HG03432 (cell line): ENCODE results near the gene ISX.
A peak's percentile ranks its signal among the peaks of the same experiment; 100 is the strongest.
"Not testable (repeated sequence)": the region's sequence is repeated elsewhere in the genome, so short reads cannot be mapped to it uniquely, and the experiment has no call there.

ENCODE experiments used
- ATAC-seq: cut with Tn5 transposase; IDR thresholded peaks from one replicate; pipeline ENCODE4 v1.9.1; 2021; ENCODE audit warnings: mild to moderate bottlenecking, moderate library complexity; ENCODE audit not compliant: unreplicated experiment

ISX gene

GRCh38 chr22:35065796-35066218 is at the start of gene ISX:
Gene ISX (plus strand): TSS chr22:35066158. CDS start chr22:35067088, 930 bp downstream.
- ATAC-seq, result no peak

- no peak for ATAC-seq
Measured at GRCh38 chr22:35016909-35017308, 49.0 kb upstream of the ISX start.

DNA sequence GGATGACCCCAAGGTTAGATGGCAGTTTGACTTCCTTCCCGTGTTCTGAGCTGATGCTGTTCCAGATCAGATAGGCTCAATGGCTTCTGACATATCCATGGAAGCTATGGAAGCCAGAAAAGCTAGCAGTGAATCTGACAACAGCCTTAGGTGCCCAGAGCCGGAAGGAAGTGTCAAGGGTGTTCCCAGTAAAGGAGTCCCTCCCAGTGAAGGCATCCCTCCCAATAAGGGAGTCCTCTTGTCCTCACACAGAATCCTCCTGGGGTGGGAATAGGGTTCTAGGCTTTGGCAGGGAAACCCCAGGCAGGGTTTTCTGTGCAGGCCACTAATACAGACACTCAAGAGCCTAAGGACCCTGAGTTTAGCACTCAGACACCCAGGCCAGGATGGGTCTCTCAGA is 47.0 kb upstream of the ISX start:
- ATAC-seq, result no peak

DNA sequence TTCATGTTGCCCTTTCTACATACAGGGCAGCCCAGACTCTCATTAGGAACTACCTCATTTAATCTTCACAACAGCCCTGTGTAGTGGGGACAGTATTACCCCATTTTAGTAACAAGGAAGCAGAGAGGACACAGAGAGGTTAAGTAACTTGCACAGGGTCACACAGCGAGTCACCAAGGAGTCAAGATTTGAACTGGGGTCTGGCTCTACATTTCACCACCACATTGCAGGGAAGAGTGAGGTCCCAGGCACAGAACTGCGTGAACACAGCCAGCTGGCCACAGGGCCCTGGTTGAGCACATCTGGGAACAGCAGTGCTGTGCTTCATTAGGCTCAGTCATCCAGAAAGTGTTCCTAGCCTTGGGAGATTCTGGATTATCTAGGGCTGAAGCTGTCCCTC is 45.4 kb upstream of the ISX start:
- ATAC-seq, result no peak

- no peak for ATAC-seq
Measured at GRCh38 chr22:35021161-35021560, 44.8 kb upstream of the ISX start.

GRCh38 chr22:35022291-35022690 is 43.7 kb upstream of the ISX start:
- ATAC-seq, result no peak

DNA sequence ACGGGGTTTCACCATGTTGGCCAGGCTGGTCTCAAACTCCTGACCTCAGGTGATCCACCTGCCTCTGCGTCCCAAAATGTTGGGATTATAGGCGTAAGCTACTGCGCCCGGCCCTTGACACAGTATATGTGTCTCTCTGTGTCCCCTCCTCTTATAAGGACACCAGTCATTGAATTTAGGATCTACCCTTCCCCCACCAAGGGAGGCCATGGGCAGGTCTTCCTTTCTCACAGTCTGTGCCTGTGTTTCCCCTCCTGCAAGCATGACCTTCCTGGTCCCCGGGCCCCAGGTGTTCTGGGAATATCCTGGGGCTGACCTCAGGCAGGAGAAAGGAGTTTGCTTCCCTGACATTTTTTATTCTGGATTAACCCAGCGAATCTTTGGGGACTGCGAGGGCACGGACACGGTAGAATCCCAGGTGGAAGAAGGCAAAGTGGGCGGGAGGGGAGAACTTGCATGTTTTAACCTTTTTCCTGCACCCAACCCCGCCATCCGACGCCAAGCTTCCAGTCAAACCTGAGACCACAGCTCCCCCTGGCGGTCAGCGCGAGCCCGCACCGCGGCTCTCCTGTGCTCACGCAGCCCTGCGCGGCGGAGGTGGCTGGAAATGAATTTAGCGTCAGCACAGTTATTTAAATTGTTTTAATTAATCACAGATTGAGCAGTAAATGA is 42.1 kb upstream of the ISX start:
- peak; percentile 54 for ATAC-seq

GRCh38 chr22:35024364-35024692 is 41.6 kb upstream of the ISX start:
- ATAC-seq, result no peak

DNA sequence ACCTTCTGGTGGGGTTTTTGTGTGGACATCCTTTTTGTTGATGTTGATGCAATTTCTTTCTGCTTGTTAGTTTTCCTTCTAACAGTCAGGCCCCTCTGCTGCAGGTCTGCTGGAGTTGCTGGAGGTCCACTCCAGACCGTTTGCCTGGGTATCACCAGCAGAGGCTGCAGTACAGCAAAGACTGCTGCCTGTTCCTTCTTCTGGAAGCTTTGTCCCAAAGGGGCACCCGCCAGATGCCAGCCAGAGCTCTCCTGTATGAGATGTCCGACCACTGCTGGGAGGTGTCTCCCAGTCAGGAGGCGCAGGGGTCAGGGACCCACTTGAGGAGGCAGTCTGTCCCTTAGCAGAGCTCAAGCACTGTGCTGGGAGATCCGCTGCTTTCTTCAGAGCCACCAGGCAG is 35.8 kb upstream of the ISX start:
- not testable (repeated sequence) for ATAC-seq

DNA sequence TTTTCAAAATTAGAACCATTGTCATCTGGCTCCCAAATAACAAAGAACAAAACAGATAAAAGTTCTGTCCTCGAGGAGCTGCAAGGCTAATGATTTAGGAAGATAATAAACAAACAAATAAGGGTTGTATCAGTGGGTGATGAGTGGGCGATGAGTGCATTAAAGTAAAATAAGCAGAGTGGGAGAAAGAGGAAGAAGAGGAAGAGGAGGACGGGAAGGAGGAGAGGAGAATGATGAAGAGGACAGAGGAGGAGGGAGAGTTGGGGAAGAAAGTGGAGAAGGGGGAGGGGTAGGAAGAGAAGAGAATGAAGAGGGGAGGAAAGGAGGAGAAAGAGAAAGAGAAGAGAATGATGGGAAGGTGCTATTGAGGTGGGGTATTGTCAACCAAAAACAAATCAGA is 33.4 kb upstream of the ISX start:
- no peak for ATAC-seq

GRCh38 chr22:35033635-35034296 is 32.2 kb upstream of the ISX start:
- no peak for ATAC-seq

- no peak for ATAC-seq
Measured at GRCh38 chr22:35034963-35035362, 31.0 kb upstream of the ISX start.

- ATAC-seq, result no peak
Measured at GRCh38 chr22:35037089-35037488, 28.9 kb upstream of the ISX start.

GRCh38 chr22:35039625-35040024 is 26.3 kb upstream of the ISX start:
- ATAC-seq, result no peak

GRCh38 chr22:35043252-35043933 is 22.6 kb upstream of the ISX start:
- ATAC-seq, result no peak

- no peak for ATAC-seq
Measured at GRCh38 chr22:35043934-35044319, 22.0 kb upstream of the ISX start.

DNA sequence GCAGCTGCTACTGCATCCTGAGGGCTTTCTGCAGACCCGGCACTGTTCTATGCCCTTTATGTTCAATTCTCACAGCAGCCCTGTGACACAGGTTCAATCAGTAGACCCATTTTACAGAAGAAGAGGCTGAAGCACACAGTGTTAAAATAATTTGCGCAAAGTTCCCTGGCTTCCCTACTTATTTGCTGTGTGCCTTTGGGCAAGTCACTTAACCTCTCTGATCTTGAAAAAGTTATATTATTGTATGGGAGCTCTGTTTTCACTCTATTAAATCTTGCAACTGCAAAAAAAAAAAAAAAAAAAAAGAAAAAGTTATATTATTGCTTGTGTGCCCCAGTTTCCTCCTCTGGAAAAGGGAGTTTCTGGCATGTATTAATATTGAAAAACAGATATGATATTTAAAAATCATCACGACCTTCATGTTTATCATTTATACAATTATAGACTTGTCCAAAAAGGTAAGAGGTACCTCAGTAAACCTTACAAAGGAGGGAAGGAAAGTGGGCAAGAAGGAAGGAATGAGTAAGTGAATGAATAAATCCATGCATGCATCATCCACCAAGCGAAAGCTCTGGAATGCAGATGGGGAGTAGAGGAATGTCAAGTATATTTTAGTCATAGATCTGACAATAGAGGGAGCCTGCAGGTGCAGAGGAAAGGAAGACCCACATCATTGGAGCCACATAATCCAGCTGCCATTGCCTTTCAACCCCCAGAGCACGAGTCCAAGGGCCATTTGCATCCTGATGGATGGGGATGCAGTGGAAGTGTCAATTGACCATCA is 21.2 kb upstream of the ISX start:
- no peak for ATAC-seq

GRCh38 chr22:35045451-35045850 is 20.5 kb upstream of the ISX start:
- no peak for ATAC-seq

DNA sequence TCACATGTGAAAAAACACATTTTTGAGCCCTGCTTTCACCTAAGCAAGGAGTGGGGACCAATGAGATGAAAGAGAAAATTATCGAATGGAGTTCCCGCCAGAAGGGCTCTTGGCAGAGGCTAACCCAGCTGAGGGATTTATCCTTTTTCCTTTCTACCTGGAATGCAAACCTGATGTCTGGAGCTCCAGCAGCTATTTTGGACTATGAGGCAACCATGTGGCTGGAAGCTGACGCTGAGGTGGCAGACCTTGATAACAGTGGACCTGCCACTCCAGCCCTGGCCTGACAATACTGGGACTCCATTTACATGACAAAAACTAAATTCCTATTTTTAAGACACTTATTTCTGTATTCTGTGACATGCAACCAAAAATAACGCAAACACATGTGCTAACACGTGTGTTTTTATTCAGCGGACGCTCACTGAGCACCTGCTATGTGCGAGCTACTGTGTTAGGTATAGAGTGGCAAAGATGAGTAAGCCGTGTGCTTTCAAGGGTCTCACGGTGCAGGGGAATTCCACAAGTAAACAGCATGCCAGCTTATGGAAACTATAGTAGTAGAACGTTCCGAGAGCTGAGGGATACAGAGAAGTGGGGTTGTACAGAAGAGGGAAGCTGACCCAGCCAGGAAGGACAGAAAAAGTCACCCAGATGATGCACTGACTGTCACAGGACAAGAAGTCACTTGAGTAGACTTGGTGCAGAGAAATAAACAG is 19.1 kb upstream of the ISX start:
- no peak for ATAC-seq

GRCh38 chr22:35050038-35050437 is 15.9 kb upstream of the ISX start:
- ATAC-seq, result not testable (repeated sequence)

- ATAC-seq, result no peak
Measured at GRCh38 chr22:35051013-35051535, 14.9 kb upstream of the ISX start.
